Right renal cortex interstitium (tissue), 3 donors: ENCODE measurements around the gene IZUMO4. TPM values are rescaled to one million over a fixed set of nuclear protein-coding genes. Genes with fewer than 3 reads are reported as not detected.

Experiments
- DNase-seq, 3 donors: peaks; one replicate each; pipeline ENCODE4 v3.0.0-alpha.2; 2013; ENCODE audit warnings: low read depth in 3 of 3, low spot score in 2 of 3
- polyA plus RNA-seq, 3 donors: library from polyadenylated mRNA; unstranded; fragments of 120-200 nt; gene quantifications; one replicate each; pipeline ENCODE4 v1.2.1, GENCODE V29; 2013; ENCODE audit not compliant: insufficient read length in 3 of 3

The IZUMO4 gene
- polyA plus RNA-seq, 3 donors: 3.6 to 6.1 (median 5.7) TPM

GRCh38 chr19:2103045-2103707 is 6.5 kb downstream of the IZUMO4 start:
- no peak for DNase-seq

DNA sequence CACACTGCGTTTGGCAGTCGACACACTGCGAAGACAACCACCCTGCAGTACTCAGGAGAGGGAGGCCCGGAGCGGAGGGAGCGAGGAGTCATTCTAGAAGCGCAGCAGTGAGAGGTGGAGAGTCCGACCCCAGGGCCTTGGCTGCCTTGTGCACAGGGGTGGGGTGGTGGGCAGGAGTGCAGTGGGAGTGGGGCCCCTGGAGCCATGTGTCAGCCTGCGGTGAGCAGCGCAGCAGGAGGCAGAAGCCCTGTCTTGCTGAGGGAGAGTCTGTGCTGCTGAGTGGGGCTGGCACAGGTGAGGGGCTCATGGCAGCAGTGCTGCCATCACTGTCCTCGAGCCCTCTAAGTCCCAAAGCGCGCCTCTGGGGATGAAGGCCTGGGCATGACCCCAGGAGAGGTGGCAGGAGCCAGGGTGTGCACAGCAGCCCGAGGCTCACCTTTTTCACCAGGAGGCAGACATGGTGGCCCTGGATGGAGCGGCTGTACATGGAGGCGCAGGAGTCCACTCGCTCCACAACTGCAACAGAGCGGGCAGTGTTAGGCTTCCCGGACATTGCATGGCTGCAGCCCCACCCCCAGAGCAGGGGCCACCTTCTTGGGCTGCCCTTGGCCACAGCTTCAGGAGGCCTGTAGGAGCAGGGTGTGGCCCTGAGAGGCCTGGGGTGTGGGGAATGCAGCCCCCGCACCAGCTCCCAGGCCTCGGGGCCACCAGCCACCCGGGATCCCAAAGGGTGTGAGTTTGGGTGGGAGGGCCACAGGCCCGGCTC is 11.7 kb downstream of the IZUMO4 start:
- no peak for DNase-seq

DNA sequence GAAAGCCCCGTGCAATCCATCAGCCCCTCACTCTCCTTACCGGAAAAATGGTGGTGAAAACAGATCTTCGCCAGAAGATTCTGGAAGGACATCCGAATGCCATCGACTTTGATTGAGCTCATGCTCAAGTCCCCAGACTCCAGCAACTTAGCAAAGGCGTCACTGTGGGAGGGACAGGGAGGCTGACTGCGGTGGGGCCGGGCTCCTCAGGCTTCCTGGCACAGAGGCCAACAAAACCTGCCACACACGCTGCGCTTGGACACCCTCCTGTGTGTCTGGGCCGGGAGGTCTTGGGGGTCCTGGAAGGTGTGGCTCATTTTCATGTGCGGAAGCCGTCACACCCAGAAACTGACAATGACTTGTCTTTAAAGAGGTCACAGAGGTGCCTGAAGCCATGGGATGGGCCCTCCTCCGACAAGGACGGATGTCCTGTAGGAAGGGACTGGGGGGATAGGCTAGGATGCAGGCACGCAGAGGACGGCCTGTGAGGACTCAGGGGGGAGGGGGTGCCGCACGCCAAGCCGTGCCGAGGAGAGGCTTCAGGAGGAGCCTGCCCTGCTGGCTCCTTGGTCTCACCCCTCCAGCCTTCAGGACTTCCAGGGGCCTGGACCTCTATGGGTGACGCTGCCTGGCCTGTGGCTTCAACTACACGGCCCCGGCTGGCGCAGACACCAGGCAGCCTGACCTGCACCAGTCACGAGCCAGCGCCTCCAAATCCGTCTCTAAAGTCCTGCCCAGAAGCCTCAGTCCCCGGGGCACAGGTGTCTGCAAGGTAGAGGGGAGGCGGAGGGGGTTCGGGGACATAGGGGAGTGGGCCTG is 12.5 kb downstream of the IZUMO4 start:
- no peak for DNase-seq

GRCh38 chr19:2110822-2111221 is 14.1 kb downstream of the IZUMO4 start:
- DNase-seq: no peak

DNA sequence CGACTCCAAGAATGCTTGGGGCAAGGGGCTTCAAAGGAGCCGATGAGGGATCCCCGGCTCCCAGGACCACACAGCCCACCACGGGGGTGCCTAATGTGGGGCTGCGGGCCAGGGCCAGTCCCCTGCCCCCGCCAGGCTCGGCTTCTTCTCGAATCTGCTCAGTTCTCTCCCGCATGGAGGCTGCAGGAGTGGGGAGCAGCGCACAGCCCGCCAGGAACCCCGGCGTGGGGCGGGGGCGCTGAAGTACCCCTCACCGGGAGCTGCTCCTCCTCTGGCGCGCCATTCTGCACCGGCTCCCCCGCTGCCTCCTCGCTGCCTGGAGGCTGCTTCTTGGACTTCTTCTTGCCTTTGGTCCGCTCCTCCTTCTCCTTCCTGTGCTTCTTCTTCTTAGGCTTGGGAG is 14.7 kb downstream of the IZUMO4 start:
- DNase-seq: no peak

- DNase-seq: no peak
Observed at GRCh38 chr19:2111886-2112285, 15.2 kb downstream of the IZUMO4 start.

DNA sequence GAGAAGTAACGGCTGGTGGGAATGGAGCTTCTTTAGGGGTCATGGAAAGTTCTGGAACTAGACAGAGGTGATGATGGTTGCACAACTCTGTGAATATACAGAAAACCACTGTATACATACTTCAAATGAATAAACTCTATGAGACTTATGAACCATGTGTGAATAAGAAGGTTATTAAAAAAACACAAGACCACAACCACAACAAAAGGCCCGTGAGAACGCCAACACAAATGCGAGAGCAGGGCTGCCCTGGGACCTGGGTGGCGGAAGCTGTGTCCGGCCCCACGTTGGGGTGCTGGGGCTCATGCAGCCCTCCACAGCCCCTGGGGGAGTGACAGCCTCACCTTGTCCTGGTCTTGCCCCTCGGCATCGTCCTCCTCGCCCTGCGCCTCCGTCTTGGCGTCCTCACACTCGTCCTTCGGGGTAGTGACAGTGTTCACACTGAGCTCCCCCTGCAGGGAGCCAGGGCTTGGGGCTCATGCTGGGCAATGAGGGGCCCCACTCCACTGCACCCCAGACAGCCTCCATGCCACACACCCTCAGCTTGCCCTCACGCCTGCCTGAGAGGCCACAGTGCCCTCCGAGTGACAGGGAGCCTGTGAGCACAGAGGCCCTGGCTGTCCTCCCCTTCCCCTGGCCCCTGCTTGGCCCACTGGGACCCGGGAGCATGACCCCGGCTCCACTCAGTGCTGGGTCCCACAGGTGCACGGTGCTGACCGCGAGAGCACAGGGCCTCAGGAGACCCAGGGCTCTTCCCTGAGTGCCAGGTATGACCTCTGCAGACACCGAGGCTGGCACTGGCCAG is 16.0 kb downstream of the IZUMO4 start:
- DNase-seq: no peak

- DNase-seq: no peak
Observed at GRCh38 chr19:2113439-2114211, 16.9 kb downstream of the IZUMO4 start.

DNA sequence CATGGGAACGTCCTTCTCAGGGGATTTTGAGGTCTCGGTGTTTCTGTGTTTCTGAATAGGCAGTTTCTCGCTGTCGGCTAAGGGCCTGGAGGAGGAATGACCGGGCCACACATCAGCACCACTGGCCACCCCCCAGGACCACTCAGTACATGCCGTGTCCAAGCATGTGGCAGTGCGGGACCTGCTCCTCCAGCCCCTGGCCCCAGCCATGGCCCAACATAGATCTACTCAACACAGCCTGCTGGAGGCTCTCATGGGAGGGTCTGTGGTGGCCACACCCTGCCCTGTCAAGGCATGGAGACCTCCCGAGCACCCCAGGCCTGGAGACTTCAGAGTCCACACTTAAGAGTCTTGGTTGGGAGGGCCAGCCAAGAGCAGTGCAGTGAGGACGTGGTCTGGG is 17.5 kb downstream of the IZUMO4 start:
- no peak for DNase-seq

- no peak for DNase-seq
Observed at GRCh38 chr19:2114821-2115220, 18.1 kb downstream of the IZUMO4 start.

- DNase-seq: no peak
Observed at GRCh38 chr19:2115324-2115723, 18.6 kb downstream of the IZUMO4 start.

- no peak for DNase-seq
Observed at GRCh38 chr19:2115911-2116426, 19.3 kb downstream of the IZUMO4 start.

- no peak for DNase-seq
Observed at GRCh38 chr19:2116507-2116906, 19.8 kb downstream of the IZUMO4 start.

DNA sequence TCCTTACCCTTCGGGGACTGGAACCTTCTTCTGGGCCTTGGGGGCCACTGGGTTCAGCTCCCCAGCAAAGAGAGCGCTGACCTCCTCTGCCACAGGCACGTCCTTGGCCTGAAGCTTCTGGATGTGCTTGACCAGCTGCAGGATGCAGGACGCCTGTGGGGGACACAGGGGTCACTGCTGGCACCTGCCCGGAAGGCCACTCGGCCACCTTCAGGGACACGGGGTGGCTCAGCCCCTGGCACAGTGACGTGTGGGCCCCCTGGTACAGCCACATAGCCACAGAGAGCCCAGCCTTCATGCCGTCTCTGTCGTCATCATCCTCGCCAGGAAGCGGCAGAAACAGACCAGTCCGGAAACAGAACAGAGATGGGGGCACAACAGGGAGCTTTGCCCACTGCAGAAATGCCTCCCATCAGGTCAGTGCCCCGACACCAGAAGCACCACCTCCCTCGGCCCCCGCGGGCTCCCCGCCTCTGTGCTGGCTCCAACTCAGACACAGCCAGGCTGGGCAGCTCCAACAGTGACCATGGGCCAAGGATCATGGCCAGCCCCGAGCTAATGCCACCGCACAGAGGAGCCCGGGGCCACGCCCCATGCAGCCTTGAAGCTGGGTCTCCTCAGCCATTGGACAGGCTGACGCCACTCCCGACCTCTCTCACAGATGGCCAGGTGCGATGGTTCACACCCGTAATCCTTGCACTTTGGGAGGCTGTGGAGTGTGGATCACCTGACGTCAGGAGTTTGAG is 20.7 kb downstream of the IZUMO4 start:
- no peak for DNase-seq

DNA sequence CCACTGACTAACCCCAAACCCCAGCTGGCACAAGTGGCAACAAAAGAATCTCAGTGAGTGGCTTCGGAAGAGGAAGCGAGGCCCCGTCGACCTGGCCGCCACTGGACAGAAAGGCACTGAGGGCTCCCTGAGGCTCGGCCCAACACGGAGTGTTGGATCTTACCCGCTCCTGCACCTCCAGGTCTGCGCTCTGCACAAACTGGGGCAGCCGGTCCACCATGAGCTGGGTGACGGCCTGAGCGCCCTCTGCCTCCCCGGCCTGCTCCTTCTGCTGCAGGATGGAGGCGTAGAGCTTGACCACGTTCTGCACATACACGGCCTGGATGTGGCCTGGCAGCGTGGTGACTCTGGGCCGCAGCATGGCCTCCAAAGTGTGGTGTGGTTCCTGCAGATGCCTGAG is 21.7 kb downstream of the IZUMO4 start:
- DNase-seq: no peak

GRCh38 chr19:2119921-2120785 is 23.4 kb downstream of the IZUMO4 start:
- DNase-seq: no peak

- DNase-seq: no peak
Observed at GRCh38 chr19:2120821-2121220, 24.1 kb downstream of the IZUMO4 start.

- DNase-seq: no peak
Observed at GRCh38 chr19:2121416-2122051, 24.8 kb downstream of the IZUMO4 start.
